Measurements from ENCODE around the gene ATE1.
"Not testable (repeated sequence)": the region's sequence is repeated elsewhere in the genome, so short reads cannot be mapped to it uniquely, and the experiment has no call there.

ATE1 gene

DNA sequence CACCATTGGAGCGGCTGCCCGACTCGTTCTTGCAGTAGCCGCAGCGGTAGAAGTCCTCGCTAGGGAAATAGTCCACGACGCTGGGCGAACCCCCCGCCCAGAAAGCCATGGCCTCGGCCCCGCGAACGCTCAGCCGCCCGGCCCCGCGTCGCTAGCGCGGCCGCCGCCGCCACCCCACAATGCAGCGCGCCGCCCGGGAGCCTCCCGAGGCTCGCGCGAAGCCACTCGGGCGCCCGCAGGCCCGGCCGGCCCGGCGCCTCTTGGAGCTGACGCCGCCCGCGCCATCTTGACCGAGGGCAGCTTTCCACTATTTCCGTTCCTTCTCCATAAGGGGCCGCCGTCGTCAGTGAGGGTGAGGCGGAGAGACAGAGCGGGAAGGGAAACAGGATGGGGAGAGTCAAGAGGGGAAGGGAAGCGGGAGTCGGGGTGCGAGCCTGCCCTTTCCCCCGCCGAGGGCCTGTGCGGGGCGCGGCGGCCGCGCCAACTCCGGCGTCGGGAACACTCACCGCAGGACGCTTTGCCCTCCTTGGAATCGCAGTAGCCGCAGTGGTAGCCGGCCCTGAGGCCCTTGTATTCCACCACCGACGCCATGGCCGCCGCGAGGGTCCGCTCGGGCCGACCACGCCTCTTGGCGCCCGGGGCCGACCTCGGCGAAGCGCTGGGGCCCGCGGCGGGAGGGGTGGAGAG is at the start of gene ATE1:
Gene ATE1 (minus strand): TSS at position 191 of the 687 bp plus-strand sequence. CDS start 82 bp downstream, at position 109.
- Histone ChIP-seq H3K4me1 (ENCODE audit: insufficient read depth, low read length) (peaks cover 12% of the 10 kb centered on the region), H3K9me3 (ENCODE audit: low read length) (no peaks in the 10 kb centered on the region), H2AFZ (ENCODE audit: low read depth, low read length) (peak within 1 kb of the TSS; percentile 94), H3K4me3 (ENCODE audit: low read length) (peak within 1 kb of the TSS; percentile 66), H3K27me3 (ENCODE audit: insufficient read depth, low read length) (no peaks in the 10 kb centered on the region), H3K36me3 (ENCODE audit: insufficient read depth, low read length) (peaks cover 4% of the 10 kb centered on the region)

DNA sequence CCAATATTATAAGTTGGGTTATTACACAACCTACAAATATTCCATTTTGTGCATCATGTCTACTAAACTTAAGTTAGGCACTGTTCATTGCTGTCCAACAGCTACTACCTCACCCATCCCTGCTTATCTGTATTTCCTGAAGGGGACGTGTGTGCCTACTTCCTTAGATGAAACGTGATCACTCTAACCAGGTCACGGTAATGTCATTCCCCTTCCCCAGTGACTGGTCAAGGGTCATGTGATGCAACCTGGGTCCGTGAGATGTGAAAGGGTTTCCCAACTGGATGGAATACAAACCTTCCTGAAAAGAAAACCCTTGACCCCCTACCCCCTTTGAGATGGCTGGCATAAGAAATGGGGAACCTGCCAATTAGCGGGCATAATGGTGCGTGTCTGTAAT is 48.8 kb upstream of the ATE1 start:
- H3K4me3 ChIP-seq (ENCODE audit: low read length) = no peak overlapping the region
- no peak overlapping the region for H2AFZ ChIP-seq (ENCODE audit: low read depth, low read length)
- H3K27me3 ChIP-seq (ENCODE audit: insufficient read depth, low read length) = no peaks in the 10 kb centered on the region
- peaks cover 2% of the 10 kb centered on the region for H3K9me3 ChIP-seq (ENCODE audit: low read length)
- peaks cover 11% of the 10 kb centered on the region for H3K36me3 ChIP-seq (ENCODE audit: insufficient read depth, low read length)
- peaks cover 16% of the 10 kb centered on the region for H3K4me1 ChIP-seq (ENCODE audit: insufficient read depth, low read length)

DNA sequence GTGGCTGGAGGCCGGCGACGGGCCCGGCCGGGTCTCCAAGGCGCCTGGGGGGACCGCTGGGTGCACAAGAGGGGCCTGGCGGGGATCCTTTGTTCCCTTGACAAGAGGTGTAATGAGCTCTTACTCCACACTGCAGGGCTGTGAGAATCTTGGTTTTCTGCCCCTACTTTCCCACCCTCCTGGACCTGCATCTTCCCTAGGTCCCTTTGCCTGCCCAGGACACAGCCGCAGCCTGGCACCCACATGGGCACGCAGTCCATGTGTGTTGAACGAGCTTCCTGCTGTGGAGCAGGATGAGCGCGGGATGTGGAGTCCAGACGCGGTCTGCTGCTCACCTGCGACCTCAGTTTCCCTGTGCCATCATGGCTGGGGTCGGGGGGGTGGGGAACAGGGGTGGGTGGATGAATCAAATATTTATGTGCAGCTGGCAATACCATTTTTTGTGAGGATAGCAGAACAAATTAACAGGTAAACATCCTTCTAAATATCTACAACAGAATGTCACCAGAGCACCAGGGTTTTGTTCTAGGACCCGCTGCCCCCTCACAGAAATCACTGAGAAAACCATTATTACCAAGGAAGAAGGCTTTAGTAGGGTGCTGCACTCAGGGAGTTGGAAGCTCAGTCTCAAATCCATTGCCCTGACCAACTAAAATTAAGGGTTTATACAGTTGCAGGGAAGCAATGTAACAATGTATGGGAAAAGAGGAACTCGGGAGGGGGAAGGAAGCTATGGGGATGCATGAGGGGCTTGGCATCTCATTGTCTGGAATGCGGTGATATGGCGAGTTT is 47.7 kb upstream of the ATE1 start:
- Histone ChIP-seq H2AFZ (ENCODE audit: low read depth, low read length) (peak overlapping the region; percentile 95), H3K27me3 (ENCODE audit: insufficient read depth, low read length) (no peaks in the 10 kb centered on the region), H3K9me3 (ENCODE audit: low read length) (peaks cover 2% of the 10 kb centered on the region), H3K4me1 (ENCODE audit: insufficient read depth, low read length) (peaks cover 16% of the 10 kb centered on the region), H3K4me3 (ENCODE audit: low read length) (peak overlapping the region; percentile 55), H3K36me3 (ENCODE audit: insufficient read depth, low read length) (peaks cover 19% of the 10 kb centered on the region)

DNA sequence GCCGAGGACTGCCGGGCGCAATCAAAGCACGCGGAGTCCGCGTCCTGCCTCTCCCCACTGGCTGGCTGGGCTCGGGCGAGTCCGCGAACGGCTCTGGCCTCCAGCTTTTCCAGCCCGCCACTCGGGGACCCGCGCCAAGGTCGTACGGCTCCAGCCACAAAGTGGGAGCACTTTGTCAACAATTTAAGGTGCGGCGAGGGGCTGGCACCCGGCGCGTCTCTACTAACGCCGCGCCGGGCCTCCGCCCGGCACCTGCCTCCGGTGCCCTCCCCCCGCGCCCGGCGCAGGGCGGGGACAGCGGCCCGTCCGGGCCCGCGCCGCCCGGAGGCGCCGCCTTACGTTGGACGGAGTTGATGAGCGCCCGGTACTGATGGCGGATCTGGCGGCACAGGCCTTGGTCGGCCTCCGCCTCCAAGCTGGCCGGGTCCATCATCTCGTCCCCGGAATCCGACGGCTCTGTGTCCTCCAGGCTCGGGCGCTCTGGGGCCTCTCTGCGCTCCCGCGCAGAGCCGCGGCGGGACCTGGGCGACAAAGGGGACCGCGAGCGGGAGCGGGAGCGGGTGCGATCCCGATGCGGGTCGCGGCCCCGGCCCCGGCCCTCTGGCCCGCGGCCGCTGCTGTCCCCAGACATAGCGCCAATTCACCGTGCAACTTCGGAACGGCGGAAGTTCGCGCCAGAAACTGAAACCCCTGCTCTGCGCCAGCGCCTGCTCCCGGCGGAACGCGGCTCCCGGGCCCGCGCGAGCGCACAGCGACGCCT is 46.9 kb upstream of the ATE1 start, which contains the start of gene NSMCE4A:
Gene NSMCE4A (minus strand): TSS at position 683 of the 760 bp plus-strand sequence. CDS start 52 bp downstream, at position 631.
- H3K36me3 ChIP-seq (ENCODE audit: insufficient read depth, low read length) = peaks cover 21% of the 10 kb centered on the region
- H3K9me3 ChIP-seq (ENCODE audit: low read length) = peaks cover 2% of the 10 kb centered on the region
- no peaks in the 10 kb centered on the region for H3K27me3 ChIP-seq (ENCODE audit: insufficient read depth, low read length)
- peaks cover 16% of the 10 kb centered on the region for H3K4me1 ChIP-seq (ENCODE audit: insufficient read depth, low read length)
- H2AFZ ChIP-seq (ENCODE audit: low read depth, low read length) = peak within 1 kb of the TSS; percentile 95
- H3K4me3 ChIP-seq (ENCODE audit: low read length) = peak within 1 kb of the TSS; percentile 55

DNA sequence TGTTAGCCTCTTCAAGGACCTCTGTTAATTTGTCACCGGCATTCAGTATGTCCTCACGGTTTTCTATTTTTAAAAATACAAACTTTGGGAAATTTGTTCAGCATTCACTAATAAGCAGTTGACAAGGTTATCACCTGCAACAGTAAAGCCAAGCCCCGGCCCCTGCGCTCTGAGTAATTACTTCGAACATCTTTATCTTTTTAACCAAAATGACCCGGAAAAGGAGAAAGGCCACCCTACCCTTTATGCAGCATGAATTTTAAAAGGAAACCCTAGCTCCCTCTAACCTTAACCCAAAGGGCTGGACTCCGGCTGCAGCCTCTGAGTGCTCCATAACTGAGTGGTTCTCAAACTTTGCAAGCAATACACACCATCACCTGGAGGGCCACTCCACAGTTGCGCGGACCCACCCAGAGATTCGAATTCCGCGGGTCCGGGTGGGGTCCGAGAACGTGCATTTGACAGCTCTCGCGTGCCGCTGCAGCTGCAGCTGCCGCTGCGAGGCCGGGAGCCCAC is 46.2 kb upstream of the ATE1 start:
- H3K27me3 ChIP-seq (ENCODE audit: insufficient read depth, low read length) = no peaks in the 10 kb centered on the region
- H3K4me1 ChIP-seq (ENCODE audit: insufficient read depth, low read length) = peaks cover 16% of the 10 kb centered on the region
- peak overlapping the region; percentile 55 for H3K4me3 ChIP-seq (ENCODE audit: low read length)
- H3K36me3 ChIP-seq (ENCODE audit: insufficient read depth, low read length) = peaks cover 23% of the 10 kb centered on the region
- peak overlapping the region; percentile 95 for H2AFZ ChIP-seq (ENCODE audit: low read depth, low read length)
- H3K9me3 ChIP-seq (ENCODE audit: low read length) = peaks cover 2% of the 10 kb centered on the region

DNA sequence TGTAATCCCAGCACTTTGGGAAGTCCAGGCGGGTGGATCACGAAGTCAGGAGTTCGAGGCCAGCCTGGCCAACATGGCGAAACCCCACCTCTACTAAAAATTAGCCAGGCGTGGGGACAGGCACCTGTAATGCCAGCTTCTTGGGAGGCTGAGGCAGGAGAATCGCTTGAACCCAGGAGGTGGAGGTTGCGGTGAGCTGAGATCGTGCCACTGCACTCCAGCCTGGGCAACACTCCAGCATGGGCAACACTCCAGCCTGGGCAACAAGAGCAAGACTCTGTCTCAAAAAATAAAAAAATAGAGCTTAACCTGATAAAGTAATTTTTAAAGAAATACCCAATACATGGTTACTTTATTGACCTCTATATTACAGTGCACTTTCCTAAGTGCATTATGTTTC is 41.3 kb upstream of the ATE1 start:
- peaks cover 10% of the 10 kb centered on the region for H3K4me1 ChIP-seq (ENCODE audit: insufficient read depth, low read length)
- H3K9me3 ChIP-seq (ENCODE audit: low read length); H3K4me3 ChIP-seq (ENCODE audit: low read length); H3K27me3 ChIP-seq (ENCODE audit: insufficient read depth, low read length); H2AFZ ChIP-seq (ENCODE audit: low read depth, low read length): not testable (repeated sequence)
- H3K36me3 ChIP-seq (ENCODE audit: insufficient read depth, low read length) = peaks cover 66% of the 10 kb centered on the region

DNA sequence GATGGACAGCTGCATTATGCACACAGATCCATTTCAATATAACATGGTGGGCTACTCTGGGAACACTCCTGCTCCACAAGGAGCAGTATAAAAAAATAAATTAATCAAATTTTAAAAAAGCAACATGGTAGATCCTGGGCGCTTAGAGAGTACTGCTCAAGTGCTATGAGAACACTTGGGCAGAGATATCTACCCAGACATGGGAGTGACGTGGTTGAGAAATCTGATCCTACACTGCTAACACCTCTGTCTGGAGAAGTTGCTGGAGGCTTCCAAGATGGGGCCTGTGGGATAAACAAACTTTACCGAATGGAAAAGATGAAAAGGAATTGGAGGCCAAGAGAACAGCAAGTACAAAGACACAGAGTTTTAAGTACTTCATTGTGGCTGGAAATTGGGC is 38.2 kb upstream of the ATE1 start:
- H3K9me3 ChIP-seq (ENCODE audit: low read length) = no peaks in the 10 kb centered on the region
- H2AFZ ChIP-seq (ENCODE audit: low read depth, low read length) = no peak overlapping the region
- H3K4me1 ChIP-seq (ENCODE audit: insufficient read depth, low read length) = no peaks in the 10 kb centered on the region
- H3K27me3 ChIP-seq (ENCODE audit: insufficient read depth, low read length) = no peaks in the 10 kb centered on the region
- H3K36me3 ChIP-seq (ENCODE audit: insufficient read depth, low read length) = peaks cover 61% of the 10 kb centered on the region
- H3K4me3 ChIP-seq (ENCODE audit: low read length) = no peak overlapping the region

DNA sequence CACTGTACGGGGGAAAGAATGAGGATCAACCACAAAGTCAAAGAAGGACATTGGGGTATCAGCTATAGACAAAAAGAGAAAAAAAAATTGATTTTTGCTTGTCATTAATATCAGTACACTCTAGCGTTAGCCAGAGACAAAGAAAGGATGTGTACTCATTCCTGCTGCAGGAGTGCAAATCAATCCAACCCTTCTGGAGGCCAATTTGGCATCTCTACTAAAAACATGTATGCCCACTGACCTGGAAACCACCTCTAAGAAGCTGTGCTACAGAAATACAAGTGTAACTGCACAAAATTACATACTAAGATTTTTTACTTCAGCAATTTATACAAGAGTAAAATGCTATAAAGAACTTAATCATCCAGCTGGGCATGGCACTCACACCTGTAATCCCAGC is 33.6 kb upstream of the ATE1 start:
- no peaks in the 10 kb centered on the region for H3K4me1 ChIP-seq (ENCODE audit: insufficient read depth, low read length)

DNA sequence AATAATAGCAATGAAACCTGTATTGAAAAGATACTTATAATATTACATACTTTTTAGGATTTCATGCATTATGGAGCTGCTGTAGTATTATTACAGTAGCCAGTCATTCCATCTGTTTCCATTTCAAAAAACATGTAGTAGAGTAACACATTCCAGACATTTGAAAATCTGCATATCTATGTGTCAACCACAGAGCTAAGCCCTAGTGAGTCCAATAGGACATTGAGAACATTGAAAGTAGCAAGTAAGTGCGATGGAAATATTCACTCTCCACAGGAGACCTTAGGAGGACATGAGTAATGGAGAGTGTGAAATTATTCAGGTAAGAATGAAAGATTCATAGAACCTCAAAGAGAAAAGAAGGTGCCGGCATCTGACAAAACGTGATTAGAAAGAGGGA is 31.8 kb upstream of the ATE1 start:
- H2AFZ ChIP-seq (ENCODE audit: low read depth, low read length) = no peak overlapping the region
- H3K27me3 ChIP-seq (ENCODE audit: insufficient read depth, low read length) = no peaks in the 10 kb centered on the region
- H3K4me1 ChIP-seq (ENCODE audit: insufficient read depth, low read length) = no peaks in the 10 kb centered on the region
- peaks cover 44% of the 10 kb centered on the region for H3K36me3 ChIP-seq (ENCODE audit: insufficient read depth, low read length)
- no peak overlapping the region for H3K4me3 ChIP-seq (ENCODE audit: low read length)
- no peaks in the 10 kb centered on the region for H3K9me3 ChIP-seq (ENCODE audit: low read length)

More for the DNA sequence above, 33.6 kb upstream of the ATE1 start:
- H3K36me3 ChIP-seq (ENCODE audit: insufficient read depth, low read length) = peaks cover 52% of the 10 kb centered on the region
- no peaks in the 10 kb centered on the region for H3K27me3 ChIP-seq (ENCODE audit: insufficient read depth, low read length)
- H2AFZ ChIP-seq (ENCODE audit: low read depth, low read length) = no peak overlapping the region
- no peaks in the 10 kb centered on the region for H3K9me3 ChIP-seq (ENCODE audit: low read length)
- no peak overlapping the region for H3K4me3 ChIP-seq (ENCODE audit: low read length)

DNA sequence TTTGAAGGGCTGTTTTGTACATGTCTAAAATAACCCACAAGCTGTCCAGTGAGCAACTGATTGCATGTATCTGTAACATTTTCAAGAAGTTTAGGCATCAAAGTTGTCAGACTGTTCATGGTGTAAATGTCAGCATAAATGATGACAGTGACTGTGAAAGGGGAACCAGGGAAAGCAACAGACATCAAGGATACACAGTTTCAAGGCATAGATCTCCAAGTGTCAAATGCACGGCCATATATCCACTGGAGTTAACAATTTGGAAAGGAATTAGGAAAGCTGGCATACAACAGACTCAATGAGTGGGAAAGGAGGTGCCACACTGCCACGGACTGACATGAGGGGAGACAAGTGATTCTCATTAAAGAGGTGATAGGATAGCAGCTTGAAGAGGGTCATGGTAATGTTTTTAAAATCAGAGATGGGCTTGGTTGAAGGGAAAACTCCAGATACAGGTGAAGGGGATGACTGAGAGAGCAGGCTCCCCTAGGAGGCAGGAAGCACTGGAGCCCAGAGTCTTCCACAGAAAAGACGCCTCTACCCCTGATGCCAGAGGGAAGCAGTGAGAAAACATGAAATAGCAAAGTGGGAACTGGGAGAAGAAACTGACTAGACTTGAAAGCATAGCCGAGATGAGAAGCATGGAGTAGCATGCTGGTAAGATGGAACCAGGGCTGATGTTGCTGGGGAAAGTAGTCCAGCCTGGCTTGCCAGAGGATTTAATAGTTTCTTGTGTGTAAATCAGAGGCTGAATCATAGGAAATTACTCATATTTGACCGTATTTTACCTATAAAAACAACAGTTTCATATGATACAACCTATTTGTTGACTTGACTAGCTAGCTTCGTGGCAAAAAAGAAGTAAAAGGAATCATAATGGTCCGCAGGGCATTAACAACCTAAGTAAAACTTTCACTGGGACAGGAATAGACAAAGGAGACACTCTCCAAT is 28.6 kb upstream of the ATE1 start:
- Histone ChIP-seq H3K9me3 (ENCODE audit: low read length) (no peaks in the 10 kb centered on the region), H3K4me1 (ENCODE audit: insufficient read depth, low read length) (no peaks in the 10 kb centered on the region), H3K36me3 (ENCODE audit: insufficient read depth, low read length) (peaks cover 40% of the 10 kb centered on the region), H3K27me3 (ENCODE audit: insufficient read depth, low read length) (no peaks in the 10 kb centered on the region), H3K4me3 (ENCODE audit: low read length) (no peak overlapping the region), H2AFZ (ENCODE audit: low read depth, low read length) (no peak overlapping the region)

DNA sequence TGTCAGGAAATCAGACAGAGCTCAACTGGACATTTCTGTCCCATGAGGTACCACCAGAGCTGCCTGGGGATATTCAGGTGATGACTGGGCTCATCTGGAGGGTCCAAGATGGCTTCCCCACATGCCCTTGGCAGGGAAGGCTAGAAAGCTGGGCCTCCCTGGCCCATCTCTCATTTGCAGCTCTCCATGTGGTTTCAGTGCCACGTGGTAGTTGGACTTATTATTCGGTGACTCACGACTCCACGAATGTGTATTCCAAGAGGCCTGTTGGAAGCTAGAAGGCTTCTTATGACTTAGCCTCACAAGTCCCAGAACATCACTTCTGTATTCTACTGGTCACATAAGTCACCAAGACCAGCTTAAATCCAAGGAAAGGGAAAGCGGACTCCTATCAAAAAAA is 24.4 kb upstream of the ATE1 start:
- no peak overlapping the region for H3K4me3 ChIP-seq (ENCODE audit: low read length)
- no peak overlapping the region for H2AFZ ChIP-seq (ENCODE audit: low read depth, low read length)
- H3K36me3 ChIP-seq (ENCODE audit: insufficient read depth, low read length) = peaks cover 21% of the 10 kb centered on the region
- peaks cover 14% of the 10 kb centered on the region for H3K4me1 ChIP-seq (ENCODE audit: insufficient read depth, low read length)
- H3K27me3 ChIP-seq (ENCODE audit: insufficient read depth, low read length) = no peaks in the 10 kb centered on the region
- H3K9me3 ChIP-seq (ENCODE audit: low read length) = no peaks in the 10 kb centered on the region

DNA sequence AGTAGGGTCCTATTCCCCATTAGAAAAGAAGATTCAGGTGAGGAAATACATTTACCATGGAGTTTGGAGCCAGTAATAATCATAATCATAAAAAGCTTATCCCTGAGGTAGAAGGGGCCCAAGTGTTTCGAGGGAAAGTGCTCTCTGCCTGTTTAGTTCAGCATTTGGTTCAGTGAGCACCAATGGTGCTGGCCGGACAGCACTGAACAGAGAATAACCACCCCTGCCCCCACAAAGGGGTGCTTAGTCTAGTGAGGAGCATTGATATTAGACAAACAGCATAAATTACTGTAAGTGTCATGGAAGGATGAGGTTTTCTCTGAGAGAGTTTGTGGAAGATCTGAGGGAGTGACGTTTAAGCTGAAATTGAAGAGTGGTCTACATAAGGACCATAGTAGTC is 21.6 kb upstream of the ATE1 start:
- Histone ChIP-seq H3K4me1 (ENCODE audit: insufficient read depth, low read length) (peaks cover 14% of the 10 kb centered on the region), H2AFZ (ENCODE audit: low read depth, low read length) (no peak overlapping the region), H3K9me3 (ENCODE audit: low read length) (no peaks in the 10 kb centered on the region), H3K36me3 (ENCODE audit: insufficient read depth, low read length) (peaks cover 5% of the 10 kb centered on the region), H3K4me3 (ENCODE audit: low read length) (no peak overlapping the region), H3K27me3 (ENCODE audit: insufficient read depth, low read length) (no peaks in the 10 kb centered on the region)

All from neuron (in vitro differentiated cells).